ENCODE results near the gene REX1BD.

GRCh38 chr19:18542941-18543813 lies 45.4 kb upstream of the REX1BD start, which contains the start of gene FKBP8:
- TF ChIP-seq CTCF (IDR thresholded peaks at IDR 0.05; ENCODE audit: insufficient read depth, low read length) (no peak), REST (IDR thresholded peaks at IDR 0.05; ENCODE audit: insufficient replicate concordance, low read depth) (no peak)

Data from HL-60 (cell line).